BJ (cell line): Measurements from ENCODE around the gene DUSP16. TPM values are rescaled to one million over a fixed set of nuclear protein-coding genes. Genes with fewer than 3 reads are reported as not detected.

Source experiments
- CTCF ChIA-PET: fragments of 350-600 bp; formaldehyde crosslinking; extraction: SDS; loops from one replicate; lab custom pipeline; 2021; ENCODE audit warnings: antibody characterized with exemption, inconsistent platforms; lab: Yijun Ruan, JAX
- POLR2A ChIA-PET: fragments of 300-600 bp; sonication (Branson Sonifier 250); formaldehyde crosslinking; extraction: SDS; loops from one replicate; lab custom pipeline; 2021; ENCODE audit warnings: antibody characterized with exemption; lab: Charles Lee
- DNase-seq: peaks from one replicate; pipeline ENCODE4 v3.0.0-alpha.2; 2011; ENCODE audit warnings: low read depth
- H3K27me3 ChIP-seq: 2 replicates; pipeline ENCODE4 v1.6.0; 2011; ENCODE audit warnings: low read length; ENCODE audit not compliant: control insufficient read depth, insufficient read depth
- H3K36me3 ChIP-seq: 2 replicates; pipeline ENCODE4 v1.5.1; 2011; ENCODE audit warnings: low read length; ENCODE audit not compliant: control insufficient read depth, insufficient read depth
- H3K4me3 ChIP-seq: 2 replicates; pipeline ENCODE4 v1.5.1; 2011; ENCODE audit warnings: low read depth, mild to moderate bottlenecking, control low read depth, low read length
- polyA plus RNA-seq: library from polyadenylated mRNA; depleted of rRNA; stranded (reverse); fragments of >200 nt; gene quantifications from 2 replicates; pipeline ENCODE4 v1.2.3, GENCODE V29; 2011
- TF ChIP-seq, protein P1 (sequence below): IDR thresholded peaks from 2 replicates; pipeline ENCODE4 v1.5.1; 2011; ENCODE audit warnings: low read depth, mild to moderate bottlenecking, control low read depth, inconsistent platforms, low read length, moderate library complexity; ENCODE audit not compliant: insufficient read depth

The DUSP16 gene
- polyA plus RNA-seq, 1 experiment, result 5.5 TPM

DNA sequence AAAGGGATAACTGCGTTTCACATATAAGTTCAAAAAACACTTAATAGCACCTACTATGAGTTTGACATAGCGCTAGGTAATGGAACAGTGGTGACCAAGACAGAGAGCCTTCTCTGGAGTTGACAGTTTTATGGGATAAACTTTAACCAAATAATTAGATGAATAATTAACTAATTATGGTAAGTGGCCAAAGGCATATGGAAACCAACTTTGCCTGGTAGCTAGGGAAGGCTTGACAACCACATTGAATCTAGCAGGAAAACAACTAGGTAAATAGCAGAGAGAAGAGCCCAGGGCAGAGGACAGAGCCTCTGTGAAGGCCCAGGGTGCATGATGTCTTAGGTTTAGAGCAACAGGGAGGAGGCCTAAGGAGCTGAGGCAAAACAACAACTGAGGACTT lies 52.1 kb downstream of the DUSP16 start:
- no peak for DNase-seq
- no peaks in the 10 kb centered on the region for H3K27me3 ChIP-seq
- H3K4me3 ChIP-seq, result no peak overlapping the region
- TF ChIP-seq, protein P1, sequence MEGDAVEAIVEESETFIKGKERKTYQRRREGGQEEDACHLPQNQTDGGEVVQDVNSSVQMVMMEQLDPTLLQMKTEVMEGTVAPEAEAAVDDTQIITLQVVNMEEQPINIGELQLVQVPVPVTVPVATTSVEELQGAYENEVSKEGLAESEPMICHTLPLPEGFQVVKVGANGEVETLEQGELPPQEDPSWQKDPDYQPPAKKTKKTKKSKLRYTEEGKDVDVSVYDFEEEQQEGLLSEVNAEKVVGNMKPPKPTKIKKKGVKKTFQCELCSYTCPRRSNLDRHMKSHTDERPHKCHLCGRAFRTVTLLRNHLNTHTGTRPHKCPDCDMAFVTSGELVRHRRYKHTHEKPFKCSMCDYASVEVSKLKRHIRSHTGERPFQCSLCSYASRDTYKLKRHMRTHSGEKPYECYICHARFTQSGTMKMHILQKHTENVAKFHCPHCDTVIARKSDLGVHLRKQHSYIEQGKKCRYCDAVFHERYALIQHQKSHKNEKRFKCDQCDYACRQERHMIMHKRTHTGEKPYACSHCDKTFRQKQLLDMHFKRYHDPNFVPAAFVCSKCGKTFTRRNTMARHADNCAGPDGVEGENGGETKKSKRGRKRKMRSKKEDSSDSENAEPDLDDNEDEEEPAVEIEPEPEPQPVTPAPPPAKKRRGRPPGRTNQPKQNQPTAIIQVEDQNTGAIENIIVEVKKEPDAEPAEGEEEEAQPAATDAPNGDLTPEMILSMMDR, result no peak
- POLR2A ChIA-PET, result interaction anchor here (0.6 kb wide), 1 partner anchor 135 kb away, joined by 4 read pairs; no protein-coding TSS in a partner anchor
- CTCF ChIA-PET, result interaction anchor here (1.1 kb wide), 1 partner anchor 9 kb away, joined by 4 read pairs; no protein-coding TSS in a partner anchor
- H3K36me3 ChIP-seq, result no peaks in the 10 kb centered on the region

DNA sequence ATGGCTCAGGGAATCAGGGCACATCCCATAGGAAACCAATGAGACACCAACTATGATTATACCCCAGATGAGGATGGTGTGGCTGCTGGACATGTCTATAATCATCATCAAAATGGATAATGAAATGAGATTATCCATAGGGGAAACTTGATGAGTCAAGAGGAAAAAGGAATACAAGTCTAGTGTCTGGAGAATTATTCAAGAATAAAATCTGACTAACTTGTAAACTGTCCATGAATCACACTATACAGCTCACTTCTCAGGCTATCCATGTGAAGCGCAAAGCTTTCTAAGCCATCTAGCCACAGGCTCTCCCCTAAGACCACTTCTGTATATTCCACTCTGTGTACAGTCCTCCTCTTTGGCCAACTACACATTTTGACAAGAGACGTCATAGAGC lies 52.5 kb downstream of the DUSP16 start:
- TF ChIP-seq, protein P1, result no peak
- POLR2A ChIA-PET, result interaction anchor here (0.9 kb wide), 1 partner anchor 10 kb away, joined by 4 read pairs; no protein-coding TSS in a partner anchor
- CTCF ChIA-PET, result interaction anchor here (0.6 kb wide), 1 partner anchor 111 kb away, joined by 3 read pairs; no protein-coding TSS in a partner anchor
- no peak for DNase-seq
- Histone ChIP-seq H3K36me3 (no peaks in the 10 kb centered on the region), H3K27me3 (no peaks in the 10 kb centered on the region), H3K4me3 (no peak overlapping the region)

DNA sequence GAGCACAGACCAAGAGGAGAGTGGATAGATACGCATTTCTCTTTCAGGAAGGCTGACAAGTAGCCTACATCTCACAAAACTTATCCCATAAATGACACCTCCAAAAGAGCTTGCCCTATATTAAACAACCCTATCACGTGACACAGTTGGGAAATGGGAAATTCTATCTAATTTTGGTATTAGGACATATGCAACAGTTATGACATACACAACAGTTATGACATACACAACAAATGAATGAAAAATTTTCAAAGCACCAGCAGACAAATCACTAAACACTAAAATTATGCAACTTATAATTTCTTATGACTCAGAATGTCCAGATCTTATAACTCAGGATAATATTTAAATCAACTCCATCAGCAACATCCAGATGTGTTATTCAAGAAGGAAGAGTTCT lies 54.1 kb downstream of the DUSP16 start:
- ChIA-PET POLR2A (no interaction called here), CTCF (no interaction called here)
- DNase-seq, result no peak
- Histone ChIP-seq H3K4me3 (no peak overlapping the region), H3K36me3 (no peaks in the 10 kb centered on the region), H3K27me3 (no peaks in the 10 kb centered on the region)
- TF ChIP-seq, protein P1, result no peak

- ChIA-PET CTCF (no interaction called here), POLR2A (no interaction called here)
- no peak for DNase-seq
- Histone ChIP-seq H3K27me3 (no peaks in the 10 kb centered on the region), H3K36me3 (no peaks in the 10 kb centered on the region), H3K4me3 (no peak overlapping the region)
- TF ChIP-seq, protein P1, result 0 out of 2 replicates have a peak, but pooled peaks have one; percentile 3
Observed at GRCh38 chr12:12507121-12507520, 55.5 kb downstream of the DUSP16 start.

- POLR2A ChIA-PET, result no interaction called here
- CTCF ChIA-PET, result interaction anchor here (1.3 to 1.7 kb wide), 2 partner anchors 19 to 112 kb away, joined by 3 to 5 read pairs; no protein-coding TSS in a partner anchor
- DNase-seq, result peak; percentile 49
Observed at GRCh38 chr12:12506496-12506890, 56.2 kb downstream of the DUSP16 start.

More at GRCh38 chr12:12506496-12506890, 56.2 kb downstream of the DUSP16 start:
- Histone ChIP-seq H3K4me3 (peak overlapping the region; percentile 20), H3K27me3 (no peaks in the 10 kb centered on the region), H3K36me3 (no peaks in the 10 kb centered on the region)
- TF ChIP-seq, protein P1, result 0 out of 2 replicates have a peak, but pooled peaks have one; percentile 7
